ENCODE data around the gene P2RY6. TPM values are rescaled to one million over a fixed set of nuclear protein-coding genes. Genes with fewer than 3 reads are reported as not detected.

P2RY6 gene
- total and polyA plus RNA-seq, 10 of the 15 experiments (the other 5 are each of a cell fraction or from before 2014, with no cell fraction given): 0.05 to 0.90 (median 0.22) TPM; not detected in 4

DNA sequence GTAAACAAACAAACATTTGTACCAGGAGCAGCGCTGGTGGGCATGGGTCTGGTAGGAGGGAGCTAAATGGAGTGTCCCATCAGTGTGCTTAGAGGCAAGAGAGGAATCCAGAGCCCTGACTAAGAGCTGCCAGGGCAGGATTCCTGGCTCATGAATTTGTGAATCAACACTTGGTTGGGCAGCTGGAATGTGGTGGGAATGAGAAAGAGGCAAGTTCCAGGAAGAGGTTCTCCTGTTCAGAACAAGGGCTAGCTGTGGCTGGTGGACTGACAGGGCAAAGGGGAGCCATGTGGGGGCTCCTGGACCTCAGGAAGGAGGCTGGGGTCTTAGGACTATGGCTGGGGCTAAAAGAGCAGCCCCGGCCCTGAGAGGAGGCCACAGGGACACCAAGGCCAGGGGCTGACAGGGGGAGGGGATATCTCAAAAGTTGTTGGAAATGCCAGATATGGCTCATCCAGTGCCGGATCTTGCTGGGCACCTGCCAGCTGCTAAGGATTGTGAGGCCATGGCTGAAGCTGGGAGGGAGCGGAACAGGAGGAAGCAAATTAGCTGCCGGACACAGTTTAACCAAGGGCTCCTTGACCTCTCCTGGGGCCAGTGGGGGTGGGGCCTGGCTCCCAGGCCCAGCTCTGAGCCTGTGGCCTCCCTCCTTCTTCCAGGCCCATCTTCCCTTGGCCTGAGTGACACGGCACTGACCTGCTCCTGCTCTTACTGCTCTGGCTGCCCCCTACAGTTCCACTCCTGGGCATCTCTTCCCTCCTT is 14.6 kb upstream of the P2RY6 start:
- in situ Hi-C loops (cut with MboI) (no loop called here), intact Hi-C loops (cut with micrococcal nuclease; ENCODE audit: unreplicated experiment) (no loop called here)
- Histone ChIP-seq H3K27me3 (replicated peaks in 1 of 2; ENCODE audit: control insufficient read depth in 2 of 2, insufficient read depth in 2 of 2, low read length in 1 of 2) (no peaks in the 10 kb centered on the region), H4K20me1 (ENCODE audit: control insufficient read depth, insufficient read depth) (no peaks in the 10 kb centered on the region), H3K4me3 (no peak overlapping the region), H3K4me1 (ENCODE audit: control insufficient read depth, insufficient read depth, low read length) (no peaks in the 10 kb centered on the region), H3K27ac (ENCODE audit: control insufficient read depth, insufficient read depth) (no peak overlapping the region), H3K36me3 (ENCODE audit: control insufficient read depth in 2 of 2, insufficient read depth in 2 of 2, low read length in 1 of 2) (no peaks in the 10 kb centered on the region), H3K9me3 (replicated peaks; ENCODE audit: control insufficient read depth, insufficient read depth, low read length) (no peaks in the 10 kb centered on the region), H2AFZ (ENCODE audit: control insufficient read depth, low read depth, low read length) (no peak overlapping the region), H3K79me2 (ENCODE audit: control insufficient read depth, insufficient read depth, low read length) (no peaks in the 10 kb centered on the region), H3K9ac (ENCODE audit: control insufficient read depth, insufficient read depth, low read length) (no peak overlapping the region), H3K4me2 (ENCODE audit: control insufficient read depth, insufficient read depth) (no peak overlapping the region)
- ChIA-PET SMC1A (ENCODE audit: uncharacterized antibody, unreplicated experiment) (no interaction called here), POLR2A (no interaction called here), CTCF (interaction anchor here (0.9 to 2.0 kb wide), 4 partner anchors 13 to 403 kb away, joined by 3 to 9 read pairs (median 4); no protein-coding TSS in a partner anchor), RAD21 (ENCODE audit: unreplicated experiment) (no interaction called here)
- TF ChIP-seq HCFC1 (IDR thresholded peaks at IDR 0.05; ENCODE audit: low read length): no peak
- TF ChIP-seq STAT3 (IDR thresholded peaks at IDR 0.05; ENCODE audit: low read depth, low read length): no peak
- TF ChIP-seq ETV6 (conservative IDR thresholded peaks at IDR 0.05 in 1 of 2, IDR thresholded peaks at IDR 0.05 in 1 of 2; ENCODE audit: borderline replicate concordance in 1 of 2, low read depth in 1 of 2): no peak
- TF ChIP-seq, protein P1, sequence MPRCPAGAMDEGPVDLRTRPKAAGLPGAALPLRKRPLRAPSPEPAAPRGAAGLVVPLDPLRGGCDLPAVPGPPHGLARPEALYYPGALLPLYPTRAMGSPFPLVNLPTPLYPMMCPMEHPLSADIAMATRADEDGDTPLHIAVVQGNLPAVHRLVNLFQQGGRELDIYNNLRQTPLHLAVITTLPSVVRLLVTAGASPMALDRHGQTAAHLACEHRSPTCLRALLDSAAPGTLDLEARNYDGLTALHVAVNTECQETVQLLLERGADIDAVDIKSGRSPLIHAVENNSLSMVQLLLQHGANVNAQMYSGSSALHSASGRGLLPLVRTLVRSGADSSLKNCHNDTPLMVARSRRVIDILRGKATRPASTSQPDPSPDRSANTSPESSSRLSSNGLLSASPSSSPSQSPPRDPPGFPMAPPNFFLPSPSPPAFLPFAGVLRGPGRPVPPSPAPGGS (IDR thresholded peaks at IDR 0.05; ENCODE audit: borderline replicate concordance, insufficient read depth, low read depth, low read length, poor library complexity, severe bottlenecking): no peak
- TF ChIP-seq, protein P2, sequence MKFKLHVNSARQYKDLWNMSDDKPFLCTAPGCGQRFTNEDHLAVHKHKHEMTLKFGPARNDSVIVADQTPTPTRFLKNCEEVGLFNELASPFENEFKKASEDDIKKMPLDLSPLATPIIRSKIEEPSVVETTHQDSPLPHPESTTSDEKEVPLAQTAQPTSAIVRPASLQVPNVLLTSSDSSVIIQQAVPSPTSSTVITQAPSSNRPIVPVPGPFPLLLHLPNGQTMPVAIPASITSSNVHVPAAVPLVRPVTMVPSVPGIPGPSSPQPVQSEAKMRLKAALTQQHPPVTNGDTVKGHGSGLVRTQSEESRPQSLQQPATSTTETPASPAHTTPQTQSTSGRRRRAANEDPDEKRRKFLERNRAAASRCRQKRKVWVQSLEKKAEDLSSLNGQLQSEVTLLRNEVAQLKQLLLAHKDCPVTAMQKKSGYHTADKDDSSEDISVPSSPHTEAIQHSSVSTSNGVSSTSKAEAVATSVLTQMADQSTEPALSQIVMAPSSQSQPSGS (IDR thresholded peaks at IDR 0.05; ENCODE audit: low read length): no peak
- 66% methylated on average over 6 of the region's 6 CpGs for WGBS (ENCODE audit: insufficient coverage, insufficient replicate concordance, low lambda C conversion rate, missing lambda C conversion rate)
- no peak for DNase-seq (ENCODE audit: low read depth, low spot score)
- no peak for ATAC-seq
- FAIRE-seq: no peak
- no TSS peak for BruUV-seq (replicated peaks)
